ENCODE results near the gene KCNJ8. TPM values are rescaled to one million over a fixed set of nuclear protein-coding genes. Genes with fewer than 3 reads are reported as not detected.

KCNJ8 gene
- total RNA-seq, 6 experiments from 2014 or later = 0.69 to 8.9 (median 8.0) TPM

- no peaks in the 10 kb centered on the region for H3K36me3 Mint-ChIP-seq (ENCODE audit: low read depth)
- no peaks in the 10 kb centered on the region; the same call in 1 of the 2 replicates for H3K4me1 Mint-ChIP-seq (ENCODE audit: low read depth)
- no peak for TF ChIP-seq CTCF (IDR thresholded peaks at IDR 0.05)
- H3K4me3 Mint-ChIP-seq = no peak overlapping the region
- no peak overlapping the region for H3K27ac Mint-ChIP-seq
- H3K27me3 Mint-ChIP-seq (ENCODE audit: insufficient read depth) = no peaks in the 10 kb centered on the region; the same call in 1 of the 2 replicates
- H3K9me3 Mint-ChIP-seq = no peaks in the 10 kb centered on the region
- DNase-seq = no peak
Measured at GRCh38 chr12:21715386-21715785, 59.1 kb downstream of the KCNJ8 start.

Other genes with a start within 250 kb of the KCNJ8 start
- gene SPX, start 248.4 kb downstream of the KCNJ8 start, total RNA-seq (2021; fragmentation: NEBNext Ultra II Directional; extraction: Animal tissue kit (Norgen Biotek cat#: 25700)) = not detected
- gene GYS2, start 169.9 kb downstream of the KCNJ8 start, total RNA-seq (2021; fragmentation: NEBNext Ultra II Directional; extraction: Animal tissue kit (Norgen Biotek cat#: 25700)) = not detected
- gene LDHB, start 116.9 kb downstream of the KCNJ8 start, total RNA-seq (2021; fragmentation: NEBNext Ultra II Directional; extraction: Animal tissue kit (Norgen Biotek cat#: 25700)) = 100 to 1,000 TPM; 635 to 852 (median 715) TPM
- 1 to 10 TPM in 4 of 6 experiments, under 1 TPM in 2; 0.81 to 9.7 (median 8.2) TPM for gene ABCC9, start 166.7 kb upstream of the KCNJ8 start, total RNA-seq (2021; fragmentation: NEBNext Ultra II Directional; extraction: Animal tissue kit (Norgen Biotek cat#: 25700))